ENCODE results near the gene ZBTB12. TPM values are rescaled to one million over a fixed set of nuclear protein-coding genes. Genes with fewer than 3 reads are reported as not detected.
A peak's percentile ranks its signal among the peaks of the same experiment; 100 is the strongest.

ZBTB12 gene, protein sequence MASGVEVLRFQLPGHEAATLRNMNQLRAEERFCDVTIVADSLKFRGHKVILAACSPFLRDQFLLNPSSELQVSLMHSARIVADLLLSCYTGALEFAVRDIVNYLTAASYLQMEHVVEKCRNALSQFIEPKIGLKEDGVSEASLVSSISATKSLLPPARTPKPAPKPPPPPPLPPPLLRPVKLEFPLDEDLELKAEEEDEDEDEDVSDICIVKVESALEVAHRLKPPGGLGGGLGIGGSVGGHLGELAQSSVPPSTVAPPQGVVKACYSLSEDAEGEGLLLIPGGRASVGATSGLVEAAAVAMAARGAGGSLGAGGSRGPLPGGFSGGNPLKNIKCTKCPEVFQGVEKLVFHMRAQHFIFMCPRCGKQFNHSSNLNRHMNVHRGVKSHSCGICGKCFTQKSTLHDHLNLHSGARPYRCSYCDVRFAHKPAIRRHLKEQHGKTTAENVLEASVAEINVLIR
- under 1 TPM; 0.50 to 0.96 TPM for total RNA-seq
- 0.70 to 0.75 reads per million in 2 donors for total RNA-seq

DNA sequence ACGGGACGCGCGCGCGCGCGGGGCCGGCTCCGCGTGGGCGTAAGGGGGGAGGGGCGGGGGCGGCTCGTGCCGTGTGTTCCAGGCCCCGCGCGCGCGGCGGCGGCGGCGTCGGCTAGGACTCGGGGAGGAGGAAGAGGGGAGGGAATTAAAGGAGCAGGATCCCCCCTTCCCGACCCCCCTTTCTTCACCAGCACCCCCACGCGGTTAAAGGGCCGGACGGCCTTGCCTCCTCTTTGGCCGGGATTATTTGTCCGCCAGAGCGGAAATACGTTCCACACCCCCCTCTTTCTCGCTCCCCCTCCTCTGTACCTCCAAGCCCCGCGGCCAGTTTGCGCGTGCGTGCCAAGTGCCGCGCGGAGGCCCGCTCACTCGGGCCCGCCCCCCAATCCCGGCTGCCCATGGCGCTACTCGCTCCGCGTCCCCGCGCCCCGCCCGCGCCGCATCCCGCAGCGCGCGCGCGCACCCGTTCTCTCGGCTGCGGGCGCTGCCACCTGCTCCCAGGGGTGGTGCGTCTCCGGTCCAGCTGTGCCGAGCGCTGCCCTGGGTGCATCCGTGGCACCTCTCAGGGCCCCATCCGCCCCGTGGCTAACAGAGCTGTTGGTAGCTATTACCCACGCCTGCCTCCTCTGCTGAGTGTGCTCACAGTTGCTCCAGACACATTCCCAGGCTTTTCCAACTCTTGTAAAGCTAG, at the start of gene ZBTB12:
TSS of gene ZBTB12 (minus strand) at position 134 of the 691 bp plus-strand sequence. CDS start 781 bp downstream, outside the sequence.
- no peaks in the 10 kb centered on the region for H3K9me3 ChIP-seq (ENCODE audit: control insufficient read depth, low read length, poor library complexity, severe bottlenecking)
- DNase-seq, result peak; percentile 72 to 81 (median 81)
- H3K4me3 Mint-ChIP-seq, result peak within 1 kb of the TSS; percentile 90
- H3K27me3 Mint-ChIP-seq, result peaks cover 6% of the 10 kb centered on the region
- peaks cover 29% of the 10 kb centered on the region for H3K4me1 Mint-ChIP-seq
- H3K27ac Mint-ChIP-seq, result peak within 1 kb of the TSS; percentile 89
- peaks cover 3% of the 10 kb centered on the region for H3K36me3 Mint-ChIP-seq (ENCODE audit: low read depth)
- peak; percentile 63 for ATAC-seq

DNA sequence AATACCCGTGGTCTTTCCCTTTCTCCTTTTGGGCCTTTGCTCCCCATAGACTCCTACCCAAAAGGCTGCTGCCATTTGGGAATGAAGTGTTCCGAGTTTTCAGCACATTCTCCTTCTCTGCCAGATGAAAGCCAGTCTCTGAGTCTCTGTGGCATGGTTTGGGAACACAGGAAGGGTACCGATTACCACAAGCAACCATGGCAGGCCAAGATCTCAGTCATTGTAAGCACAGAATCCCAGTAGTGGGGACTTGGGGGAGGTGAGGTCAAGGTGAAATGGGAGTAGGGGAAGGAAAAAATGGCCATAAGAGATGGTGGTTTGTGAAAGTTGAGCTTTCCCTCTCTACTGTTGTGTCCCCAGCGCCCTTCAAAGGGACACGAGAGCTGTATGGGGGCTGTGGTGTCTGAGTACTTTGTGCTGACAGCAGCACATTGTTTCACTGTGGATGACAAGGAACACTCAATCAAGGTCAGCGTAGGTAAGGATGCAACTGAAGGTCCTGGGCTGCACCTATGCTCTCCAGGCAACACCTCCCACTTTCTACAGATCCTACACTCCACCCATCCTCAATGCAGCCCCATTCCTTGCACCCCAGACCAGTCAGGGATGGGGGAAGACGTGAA, 48.2 kb upstream of the ZBTB12 start:
- Mint-ChIP-seq H3K27ac (peak overlapping the region; percentile 60), H3K4me1 (peaks cover 10% of the 10 kb centered on the region), H3K36me3 (ENCODE audit: low read depth) (peaks cover 7% of the 10 kb centered on the region), H3K4me3 (no peak overlapping the region), H3K27me3 (peaks cover 7% of the 10 kb centered on the region)
- no peaks in the 10 kb centered on the region for H3K9me3 ChIP-seq (ENCODE audit: control insufficient read depth, low read length, poor library complexity, severe bottlenecking)
- DNase-seq (no peak), ATAC-seq (no peak)

DNA sequence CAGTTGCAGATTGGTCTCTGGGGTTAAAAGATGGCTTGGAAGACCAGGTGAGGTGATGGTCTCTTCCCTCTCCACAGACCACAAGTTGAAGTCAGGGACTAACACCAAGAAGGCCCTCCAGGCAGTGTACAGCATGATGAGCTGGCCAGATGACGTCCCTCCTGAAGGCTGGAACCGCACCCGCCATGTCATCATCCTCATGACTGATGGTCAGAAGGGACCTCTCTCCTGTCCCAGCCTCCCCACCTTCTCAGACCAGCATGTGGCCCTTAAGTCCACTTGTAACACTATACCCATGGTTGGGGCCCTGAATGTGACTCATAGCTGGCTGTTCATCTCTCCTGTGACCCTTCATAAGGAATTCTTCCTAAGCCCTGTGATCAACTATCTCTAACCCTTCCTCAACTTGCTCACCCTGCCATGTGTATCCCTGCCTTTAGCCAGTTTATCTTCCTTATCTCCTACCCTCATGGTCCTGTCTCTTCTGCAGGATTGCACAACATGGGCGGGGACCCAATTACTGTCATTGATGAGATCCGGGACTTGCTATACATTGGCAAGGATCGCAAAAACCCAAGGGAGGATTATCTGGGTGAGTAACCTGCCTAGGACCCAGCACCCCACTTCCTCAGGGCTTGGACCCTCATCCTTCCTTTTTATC, 47.0 kb upstream of the ZBTB12 start:
- H3K27ac Mint-ChIP-seq, result peak overlapping the region; percentile 60
- no peaks in the 10 kb centered on the region for H3K9me3 ChIP-seq (ENCODE audit: control insufficient read depth, low read length, poor library complexity, severe bottlenecking)
- ATAC-seq (no peak), DNase-seq (no peak)
- peaks cover 16% of the 10 kb centered on the region for H3K27me3 Mint-ChIP-seq
- H3K4me1 Mint-ChIP-seq, result peaks cover 10% of the 10 kb centered on the region
- peak overlapping the region; percentile 31 for H3K4me3 Mint-ChIP-seq
- H3K36me3 Mint-ChIP-seq (ENCODE audit: low read depth), result peaks cover 4% of the 10 kb centered on the region

DNA sequence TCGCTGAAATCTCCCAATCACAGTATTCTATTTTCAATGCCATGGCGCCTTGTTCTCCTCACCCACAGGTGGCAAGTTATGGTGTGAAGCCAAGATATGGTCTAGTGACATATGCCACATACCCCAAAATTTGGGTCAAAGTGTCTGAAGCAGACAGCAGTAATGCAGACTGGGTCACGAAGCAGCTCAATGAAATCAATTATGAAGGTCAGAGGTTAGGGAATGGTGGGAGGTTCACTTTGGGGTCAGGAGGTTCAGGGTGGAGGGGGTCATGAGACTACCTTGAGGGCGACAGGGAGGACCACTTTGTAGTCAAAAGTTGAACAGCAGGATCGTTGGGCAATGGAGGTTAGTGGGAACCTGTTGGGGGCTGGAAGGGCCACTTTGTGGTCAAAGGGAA, 46.4 kb upstream of the ZBTB12 start:
- H3K9me3 ChIP-seq (ENCODE audit: control insufficient read depth, low read length, poor library complexity, severe bottlenecking), result no peaks in the 10 kb centered on the region
- Mint-ChIP-seq H3K4me1 (peaks cover 10% of the 10 kb centered on the region), H3K27ac (peak overlapping the region; percentile 60), H3K4me3 (peak overlapping the region; percentile 31), H3K27me3 (peaks cover 21% of the 10 kb centered on the region), H3K36me3 (ENCODE audit: low read depth) (peaks cover 2% of the 10 kb centered on the region)
- no peak for ATAC-seq
- no peak for DNase-seq

DNA sequence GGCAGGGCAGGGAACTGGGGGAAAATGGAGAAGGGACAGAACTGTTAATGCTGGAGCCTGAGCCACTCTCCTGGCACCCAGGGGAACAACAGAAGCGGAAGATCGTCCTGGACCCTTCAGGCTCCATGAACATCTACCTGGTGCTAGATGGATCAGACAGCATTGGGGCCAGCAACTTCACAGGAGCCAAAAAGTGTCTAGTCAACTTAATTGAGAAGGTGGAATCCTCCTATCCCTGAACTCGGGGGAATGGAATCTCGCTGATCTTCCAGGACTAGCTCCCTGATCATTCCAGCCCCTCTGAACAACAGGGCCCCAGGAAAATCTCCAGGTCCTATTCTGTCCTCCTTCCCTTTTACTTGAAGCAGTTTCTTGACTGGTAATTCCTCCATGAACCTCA, 46.0 kb upstream of the ZBTB12 start:
- no peaks in the 10 kb centered on the region for H3K36me3 Mint-ChIP-seq (ENCODE audit: low read depth)
- H3K9me3 ChIP-seq (ENCODE audit: control insufficient read depth, low read length, poor library complexity, severe bottlenecking), result no peaks in the 10 kb centered on the region
- H3K4me3 Mint-ChIP-seq, result peak overlapping the region; percentile 55
- peaks cover 23% of the 10 kb centered on the region for H3K27me3 Mint-ChIP-seq
- ATAC-seq (no peak), DNase-seq (no peak)
- H3K4me1 Mint-ChIP-seq, result peaks cover 8% of the 10 kb centered on the region
- H3K27ac Mint-ChIP-seq, result peak overlapping the region; percentile 60

DNA sequence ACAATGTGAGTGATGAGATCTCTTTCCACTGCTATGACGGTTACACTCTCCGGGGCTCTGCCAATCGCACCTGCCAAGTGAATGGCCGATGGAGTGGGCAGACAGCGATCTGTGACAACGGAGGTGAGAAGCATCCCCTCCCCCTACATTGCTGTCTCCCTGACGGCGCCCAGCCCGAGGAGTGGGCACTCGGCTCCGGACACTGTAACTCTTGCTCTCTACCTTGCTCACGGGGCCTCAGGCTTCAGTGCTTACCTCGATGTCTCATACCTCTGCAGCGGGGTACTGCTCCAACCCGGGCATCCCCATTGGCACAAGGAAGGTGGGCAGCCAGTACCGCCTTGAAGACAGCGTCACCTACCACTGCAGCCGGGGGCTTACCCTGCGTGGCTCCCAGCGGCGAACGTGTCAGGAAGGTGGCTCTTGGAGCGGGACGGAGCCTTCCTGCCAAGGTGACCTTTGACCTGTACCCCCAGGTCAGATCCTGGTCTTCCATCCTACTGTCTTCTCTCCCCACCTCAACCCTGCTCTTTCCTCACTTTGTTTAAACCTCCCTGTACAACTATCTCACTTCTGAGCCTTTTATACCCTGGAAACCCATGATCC, 45.3 kb upstream of the ZBTB12 start:
- no peaks in the 10 kb centered on the region for H3K9me3 ChIP-seq (ENCODE audit: control insufficient read depth, low read length, poor library complexity, severe bottlenecking)
- no peak overlapping the region for H3K27ac Mint-ChIP-seq
- H3K4me3 Mint-ChIP-seq, result peak overlapping the region; percentile 55
- peaks cover 30% of the 10 kb centered on the region for H3K27me3 Mint-ChIP-seq
- H3K4me1 Mint-ChIP-seq, result peaks cover 8% of the 10 kb centered on the region
- no peak for DNase-seq
- no peaks in the 10 kb centered on the region for H3K36me3 Mint-ChIP-seq (ENCODE audit: low read depth)
- no peak for ATAC-seq

DNA sequence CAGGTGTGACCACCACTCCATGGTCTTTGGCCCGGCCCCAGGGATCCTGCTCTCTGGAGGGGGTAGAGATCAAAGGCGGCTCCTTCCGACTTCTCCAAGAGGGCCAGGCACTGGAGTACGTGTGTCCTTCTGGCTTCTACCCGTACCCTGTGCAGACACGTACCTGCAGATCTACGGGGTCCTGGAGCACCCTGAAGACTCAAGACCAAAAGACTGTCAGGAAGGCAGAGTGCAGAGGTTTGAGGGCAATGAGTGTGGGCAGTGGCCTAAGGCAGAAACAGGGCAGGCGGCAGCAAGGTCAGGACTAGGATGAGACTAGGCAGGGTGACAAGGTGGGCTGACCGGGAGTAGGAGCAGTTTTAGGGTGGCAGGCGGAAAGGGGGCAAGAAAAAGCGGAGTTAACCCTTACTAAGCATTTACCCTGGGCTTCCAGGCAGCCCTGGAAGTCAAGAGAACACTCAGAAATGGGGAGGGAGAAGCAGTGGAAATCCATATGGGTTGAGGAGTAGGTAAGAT, 44.5 kb upstream of the ZBTB12 start:
- no peak for DNase-seq
- no peak overlapping the region for H3K4me3 Mint-ChIP-seq
- H3K36me3 Mint-ChIP-seq (ENCODE audit: low read depth), result no peaks in the 10 kb centered on the region
- peaks cover 8% of the 10 kb centered on the region for H3K4me1 Mint-ChIP-seq
- no peak for ATAC-seq
- H3K9me3 ChIP-seq (ENCODE audit: control insufficient read depth, low read length, poor library complexity, severe bottlenecking), result no peaks in the 10 kb centered on the region
- no peak overlapping the region for H3K27ac Mint-ChIP-seq
- H3K27me3 Mint-ChIP-seq, result peaks cover 34% of the 10 kb centered on the region

DNA sequence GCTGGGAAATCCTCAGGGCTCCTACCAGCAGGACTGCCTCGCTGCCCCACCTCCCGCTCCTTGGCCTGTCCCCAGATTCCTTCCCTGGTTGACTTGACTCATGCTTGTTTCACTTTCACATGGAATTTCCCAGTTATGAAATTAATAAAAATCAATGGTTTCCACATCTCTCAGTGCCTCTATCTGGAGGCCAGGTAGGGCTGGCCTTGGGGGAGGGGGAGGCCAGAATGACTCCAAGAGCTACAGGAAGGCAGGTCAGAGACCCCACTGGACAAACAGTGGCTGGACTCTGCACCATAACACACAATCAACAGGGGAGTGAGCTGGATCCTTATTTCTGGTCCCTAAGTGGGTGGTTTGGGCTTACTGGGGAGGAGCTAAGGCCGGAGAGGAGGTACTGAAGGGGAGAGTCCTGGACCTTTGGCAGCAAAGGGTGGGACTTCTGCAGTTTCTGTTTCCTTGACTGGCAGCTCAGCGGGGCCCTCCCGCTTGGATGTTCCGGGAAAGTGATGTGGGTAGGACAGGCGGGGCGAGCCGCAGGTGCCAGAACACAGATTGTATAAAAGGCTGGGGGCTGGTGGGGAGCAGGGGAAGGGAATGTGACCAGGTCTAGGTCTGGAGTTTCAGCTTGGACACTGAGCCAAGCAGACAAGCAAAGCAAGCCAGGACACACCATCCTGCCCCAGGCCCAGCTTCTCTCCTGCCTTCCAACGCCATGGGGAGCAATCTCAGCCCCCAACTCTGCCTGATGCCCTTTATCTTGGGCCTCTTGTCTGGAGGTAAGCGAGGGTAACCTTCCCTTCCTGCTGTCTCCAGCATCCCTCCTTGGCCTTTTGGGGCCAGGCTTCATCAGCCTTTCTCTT, 43.9 kb upstream of the ZBTB12 start, which contains the start of gene CFB:
TSS of gene CFB (plus strand) at position 589 of the 863 bp plus-strand sequence. CDS start at position 716, 127 bp downstream.
- no peak within 1 kb of the TSS for H3K27ac Mint-ChIP-seq

DNA sequence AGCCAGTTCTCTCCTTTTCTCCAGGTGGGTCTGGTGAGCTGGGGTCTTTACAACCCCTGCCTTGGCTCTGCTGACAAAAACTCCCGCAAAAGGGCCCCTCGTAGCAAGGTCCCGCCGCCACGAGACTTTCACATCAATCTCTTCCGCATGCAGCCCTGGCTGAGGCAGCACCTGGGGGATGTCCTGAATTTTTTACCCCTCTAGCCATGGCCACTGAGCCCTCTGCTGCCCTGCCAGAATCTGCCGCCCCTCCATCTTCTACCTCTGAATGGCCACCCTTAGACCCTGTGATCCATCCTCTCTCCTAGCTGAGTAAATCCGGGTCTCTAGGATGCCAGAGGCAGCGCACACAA, 43.2 kb upstream of the ZBTB12 start:
- Mint-ChIP-seq H3K36me3 (ENCODE audit: low read depth) (no peaks in the 10 kb centered on the region), H3K4me3 (no peak overlapping the region), H3K27me3 (peaks cover 44% of the 10 kb centered on the region), H3K4me1 (peaks cover 8% of the 10 kb centered on the region), H3K27ac (no peak overlapping the region)
- DNase-seq (no peak), ATAC-seq (no peak)
- no peaks in the 10 kb centered on the region for H3K9me3 ChIP-seq (ENCODE audit: control insufficient read depth, low read length, poor library complexity, severe bottlenecking)

More for the DNA sequence above, 43.9 kb upstream of the ZBTB12 start, which contains the start of gene CFB:
- no peaks in the 10 kb centered on the region for H3K36me3 Mint-ChIP-seq (ENCODE audit: low read depth)
- peaks cover 39% of the 10 kb centered on the region for H3K27me3 Mint-ChIP-seq
- H3K4me3 Mint-ChIP-seq, result no peak within 1 kb of the TSS
- peaks cover 8% of the 10 kb centered on the region for H3K4me1 Mint-ChIP-seq
- H3K9me3 ChIP-seq (ENCODE audit: control insufficient read depth, low read length, poor library complexity, severe bottlenecking), result no peaks in the 10 kb centered on the region
- DNase-seq (no peak), ATAC-seq (no peak)

DNA sequence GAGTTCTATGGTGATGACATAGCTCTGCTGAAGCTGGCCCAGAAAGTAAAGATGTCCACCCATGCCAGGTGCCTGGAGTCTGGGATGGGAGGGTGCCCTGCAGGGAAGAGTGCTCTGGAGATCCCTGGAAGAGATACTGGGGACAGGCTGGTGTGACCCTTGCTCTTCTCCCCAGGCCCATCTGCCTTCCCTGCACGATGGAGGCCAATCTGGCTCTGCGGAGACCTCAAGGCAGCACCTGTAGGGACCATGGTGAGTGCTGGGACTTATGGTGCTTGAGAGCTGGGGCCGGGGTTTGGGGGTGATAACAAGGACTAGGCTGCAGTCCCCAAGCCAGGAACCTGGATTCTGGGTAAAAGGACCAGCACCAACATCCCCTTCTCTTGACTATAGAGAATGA, 41.9 kb upstream of the ZBTB12 start:
- peaks cover 44% of the 10 kb centered on the region for H3K27me3 Mint-ChIP-seq
- H3K9me3 ChIP-seq (ENCODE audit: control insufficient read depth, low read length, poor library complexity, severe bottlenecking), result no peaks in the 10 kb centered on the region
- H3K4me3 Mint-ChIP-seq, result no peak overlapping the region
- no peak overlapping the region for H3K27ac Mint-ChIP-seq
- H3K36me3 Mint-ChIP-seq (ENCODE audit: low read depth), result no peaks in the 10 kb centered on the region
- peaks cover 8% of the 10 kb centered on the region for H3K4me1 Mint-ChIP-seq
- no peak for ATAC-seq
- no peak for DNase-seq

DNA sequence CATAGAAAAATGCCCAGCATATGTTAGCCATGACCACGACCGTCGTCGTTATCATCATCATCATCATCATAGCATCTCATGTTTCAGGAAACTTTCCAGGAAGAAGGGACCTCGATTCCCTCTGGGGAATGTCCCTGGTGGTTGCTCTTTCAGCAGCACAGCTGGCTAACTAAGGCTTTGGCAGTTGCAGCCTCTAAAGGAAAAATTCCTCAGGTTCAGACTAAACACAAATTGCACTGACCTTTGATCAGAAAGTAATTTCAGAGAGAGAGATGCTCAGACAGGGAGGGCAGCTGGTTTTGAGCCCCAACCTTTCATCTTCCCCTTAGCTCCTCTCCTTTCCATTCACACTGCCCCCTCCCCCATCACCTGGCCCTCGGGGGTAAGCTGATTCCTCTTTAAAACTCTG, 38.4 kb upstream of the ZBTB12 start:
- Mint-ChIP-seq H3K27ac (no peak overlapping the region), H3K4me1 (no peaks in the 10 kb centered on the region), H3K36me3 (ENCODE audit: low read depth) (no peaks in the 10 kb centered on the region), H3K4me3 (no peak overlapping the region), H3K27me3 (peaks cover 39% of the 10 kb centered on the region)
- ATAC-seq, result no peak
- DNase-seq, result no peak
- no peaks in the 10 kb centered on the region for H3K9me3 ChIP-seq (ENCODE audit: control insufficient read depth, low read length, poor library complexity, severe bottlenecking)

DNA sequence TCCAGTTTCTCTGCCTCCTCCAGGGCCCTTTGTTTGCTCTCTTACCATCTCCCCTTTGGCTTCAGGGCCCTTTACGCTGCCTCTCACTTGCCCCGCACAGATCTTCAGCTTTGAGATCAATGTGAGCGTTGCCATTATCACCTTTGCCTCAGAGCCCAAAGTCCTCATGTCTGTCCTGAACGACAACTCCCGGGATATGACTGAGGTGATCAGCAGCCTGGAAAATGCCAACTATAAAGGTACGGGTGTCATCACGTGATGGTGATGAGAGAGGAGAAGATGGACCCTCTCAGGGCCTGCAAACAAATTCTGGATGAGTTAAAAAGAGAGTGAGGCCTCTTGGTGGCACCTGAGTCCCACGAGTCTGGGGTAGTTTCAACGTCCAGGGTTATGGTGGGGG, 33.9 kb upstream of the ZBTB12 start:
- Mint-ChIP-seq H3K36me3 (ENCODE audit: low read depth) (no peaks in the 10 kb centered on the region), H3K27ac (no peak overlapping the region), H3K4me3 (no peak overlapping the region), H3K27me3 (peaks cover 6% of the 10 kb centered on the region), H3K4me1 (no peaks in the 10 kb centered on the region)
- ATAC-seq (no peak), DNase-seq (no peak)
- H3K9me3 ChIP-seq (ENCODE audit: control insufficient read depth, low read length, poor library complexity, severe bottlenecking), result no peaks in the 10 kb centered on the region
